Liver (tissue), 3 donors: Measurements from ENCODE around the gene EML4.

Experiments
- JUND ChIP-seq, 2 donors: IDR thresholded peaks; 2 replicates each; pipeline ENCODE4 v1.6.1; 2016; ENCODE audit warnings: antibody characterized with exemption in 2 of 2
- RAD21 ChIP-seq, 2 donors: IDR thresholded peaks; 2 replicates each; pipeline ENCODE4 v1.6.1; 2016; ENCODE audit warnings: antibody characterized with exemption in 2 of 2, mild to moderate bottlenecking in 2 of 2
- REST ChIP-seq: IDR thresholded peaks from 2 replicates; pipeline ENCODE4 v1.6.1; 2016; ENCODE audit warnings: antibody characterized with exemption, mild to moderate bottlenecking
- SP1 ChIP-seq: IDR thresholded peaks from 2 replicates; pipeline ENCODE4 v1.6.1; 2018; ENCODE audit warnings: antibody characterized with exemption, mild to moderate bottlenecking
- TF ChIP-seq, protein P1 (sequence below): fragments of 150-350 bp; IDR thresholded peaks from 2 replicates; pipeline ENCODE4 v1.5.1; 2017; ENCODE audit warnings: improper control_type of control experiment, low read depth, low read length; ENCODE audit not compliant: missing input control
- TF ChIP-seq, protein P2 (sequence below): IDR thresholded peaks from 2 replicates; pipeline ENCODE4 v1.6.1; 2016; ENCODE audit warnings: antibody characterized with exemption
- TF ChIP-seq, protein P3 (sequence below): IDR thresholded peaks from 2 replicates; pipeline ENCODE4 v1.6.1; 2016; ENCODE audit warnings: antibody characterized with exemption
- donor health status: healthy.
- donor health status: healthy.

DNA sequence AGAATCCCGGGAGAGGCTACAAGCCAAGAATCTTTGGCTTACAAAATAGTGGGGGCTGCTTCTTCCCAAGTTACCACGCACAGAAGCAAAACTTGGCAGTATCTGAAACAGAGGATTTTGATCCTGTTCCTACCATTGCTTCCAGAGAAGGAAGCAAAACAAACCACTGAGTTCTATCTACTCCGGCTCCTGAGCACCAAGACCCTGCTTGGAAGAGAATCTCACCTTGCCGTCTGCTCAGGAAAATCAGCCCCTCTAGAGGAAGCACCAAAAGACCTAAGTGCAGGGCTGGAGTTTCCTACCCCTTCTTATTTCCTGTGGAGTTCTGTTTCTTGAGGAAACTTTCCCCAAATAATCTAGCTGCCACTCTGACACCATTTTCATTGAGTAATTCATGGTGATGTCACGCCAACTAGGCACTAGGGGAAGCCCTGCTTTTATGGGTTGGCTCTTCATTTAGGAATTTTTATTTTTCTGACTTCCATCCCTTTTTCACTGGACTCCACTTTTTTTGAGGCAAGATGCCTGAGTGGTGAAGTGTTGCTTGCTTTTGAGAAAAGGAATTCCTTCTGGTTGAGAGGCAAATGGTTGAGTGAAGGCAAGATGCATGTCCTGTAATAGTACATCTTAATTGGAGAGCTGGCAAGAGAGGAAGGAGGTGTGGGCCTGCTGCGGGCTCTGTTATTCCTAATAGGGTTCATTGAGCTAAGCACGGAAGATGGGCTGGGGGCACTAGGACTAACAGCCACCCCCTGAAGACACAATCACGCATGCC, 36.8 kb upstream of the EML4 start:
- TF ChIP-seq, protein P1, sequence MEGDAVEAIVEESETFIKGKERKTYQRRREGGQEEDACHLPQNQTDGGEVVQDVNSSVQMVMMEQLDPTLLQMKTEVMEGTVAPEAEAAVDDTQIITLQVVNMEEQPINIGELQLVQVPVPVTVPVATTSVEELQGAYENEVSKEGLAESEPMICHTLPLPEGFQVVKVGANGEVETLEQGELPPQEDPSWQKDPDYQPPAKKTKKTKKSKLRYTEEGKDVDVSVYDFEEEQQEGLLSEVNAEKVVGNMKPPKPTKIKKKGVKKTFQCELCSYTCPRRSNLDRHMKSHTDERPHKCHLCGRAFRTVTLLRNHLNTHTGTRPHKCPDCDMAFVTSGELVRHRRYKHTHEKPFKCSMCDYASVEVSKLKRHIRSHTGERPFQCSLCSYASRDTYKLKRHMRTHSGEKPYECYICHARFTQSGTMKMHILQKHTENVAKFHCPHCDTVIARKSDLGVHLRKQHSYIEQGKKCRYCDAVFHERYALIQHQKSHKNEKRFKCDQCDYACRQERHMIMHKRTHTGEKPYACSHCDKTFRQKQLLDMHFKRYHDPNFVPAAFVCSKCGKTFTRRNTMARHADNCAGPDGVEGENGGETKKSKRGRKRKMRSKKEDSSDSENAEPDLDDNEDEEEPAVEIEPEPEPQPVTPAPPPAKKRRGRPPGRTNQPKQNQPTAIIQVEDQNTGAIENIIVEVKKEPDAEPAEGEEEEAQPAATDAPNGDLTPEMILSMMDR = no peak
- TF ChIP-seq, protein P2, sequence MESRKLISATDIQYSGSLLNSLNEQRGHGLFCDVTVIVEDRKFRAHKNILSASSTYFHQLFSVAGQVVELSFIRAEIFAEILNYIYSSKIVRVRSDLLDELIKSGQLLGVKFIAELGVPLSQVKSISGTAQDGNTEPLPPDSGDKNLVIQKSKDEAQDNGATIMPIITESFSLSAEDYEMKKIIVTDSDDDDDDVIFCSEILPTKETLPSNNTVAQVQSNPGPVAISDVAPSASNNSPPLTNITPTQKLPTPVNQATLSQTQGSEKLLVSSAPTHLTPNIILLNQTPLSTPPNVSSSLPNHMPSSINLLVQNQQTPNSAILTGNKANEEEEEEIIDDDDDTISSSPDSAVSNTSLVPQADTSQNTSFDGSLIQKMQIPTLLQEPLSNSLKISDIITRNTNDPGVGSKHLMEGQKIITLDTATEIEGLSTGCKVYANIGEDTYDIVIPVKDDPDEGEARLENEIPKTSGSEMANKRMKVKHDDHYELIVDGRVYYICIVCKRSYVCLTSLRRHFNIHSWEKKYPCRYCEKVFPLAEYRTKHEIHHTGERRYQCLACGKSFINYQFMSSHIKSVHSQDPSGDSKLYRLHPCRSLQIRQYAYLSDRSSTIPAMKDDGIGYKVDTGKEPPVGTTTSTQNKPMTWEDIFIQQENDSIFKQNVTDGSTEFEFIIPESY = no peak
- TF ChIP-seq REST (no peak), SP1 (no peak), RAD21 (IDR thresholded peaks at IDR 0.05) (no peak), JUND (IDR thresholded peaks at IDR 0.05) (no peak)
- TF ChIP-seq, protein P3, sequence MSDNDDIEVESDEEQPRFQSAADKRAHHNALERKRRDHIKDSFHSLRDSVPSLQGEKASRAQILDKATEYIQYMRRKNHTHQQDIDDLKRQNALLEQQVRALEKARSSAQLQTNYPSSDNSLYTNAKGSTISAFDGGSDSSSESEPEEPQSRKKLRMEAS = no peak
